Vagina (tissue), 2 donors: ENCODE results near the gene HIVEP2.

Experiments
- CTCF ChIP-seq, 3 experiments: fragments of 450-650 bp in 2 of 3; fragments of 200-600 bp in 1 of 3; sonication (generic) in 1 of 3; IDR thresholded peaks; one replicate each; pipeline ENCODE4 v1.5.1; 2017 to 2019; ENCODE audit warnings: antibody characterized with exemption in 3 of 3, mild to moderate bottlenecking in 2 of 3, moderate library complexity in 2 of 3
- POLR2A ChIP-seq, 2 donors: fragments of 450-650 bp; IDR thresholded peaks; one replicate each; pipeline ENCODE4 v1.6.1; 2017; ENCODE audit warnings: antibody characterized with exemption in 2 of 2, mild to moderate bottlenecking in 2 of 2, moderate library complexity in 2 of 2
- POLR2AphosphoS5 ChIP-seq, 2 donors: sonication (generic); formaldehyde crosslinking; IDR thresholded peaks; one replicate each; pipeline ENCODE4 v1.9.0; 2017; ENCODE audit warnings: antibody characterized with exemption in 2 of 2, mild to moderate bottlenecking in 2 of 2, low read depth in 1 of 2; ENCODE audit not compliant: insufficient read depth in 1 of 2

GRCh38 chr6:142872376-142872775, 72.6 kb downstream of the HIVEP2 start:
- TF ChIP-seq CTCF (IDR thresholded peaks at IDR 0.05): no peak
- TF ChIP-seq POLR2AphosphoS5 (IDR thresholded peaks at IDR 0.05; ENCODE audit: insufficient read depth in 1 of 2, low read depth in 1 of 2): no peak
- no peak for TF ChIP-seq POLR2A (IDR thresholded peaks at IDR 0.05)
